ENCODE measurements around the gene SND1. TPM values are rescaled to one million over a fixed set of nuclear protein-coding genes. Genes with fewer than 3 reads are reported as not detected.

Gene SND1
- total and polyA plus RNA-seq, 2 donors (not counting 3 experiments of a cell fraction or from before 2014, with no cell fraction given): 116 to 249 TPM

DNA sequence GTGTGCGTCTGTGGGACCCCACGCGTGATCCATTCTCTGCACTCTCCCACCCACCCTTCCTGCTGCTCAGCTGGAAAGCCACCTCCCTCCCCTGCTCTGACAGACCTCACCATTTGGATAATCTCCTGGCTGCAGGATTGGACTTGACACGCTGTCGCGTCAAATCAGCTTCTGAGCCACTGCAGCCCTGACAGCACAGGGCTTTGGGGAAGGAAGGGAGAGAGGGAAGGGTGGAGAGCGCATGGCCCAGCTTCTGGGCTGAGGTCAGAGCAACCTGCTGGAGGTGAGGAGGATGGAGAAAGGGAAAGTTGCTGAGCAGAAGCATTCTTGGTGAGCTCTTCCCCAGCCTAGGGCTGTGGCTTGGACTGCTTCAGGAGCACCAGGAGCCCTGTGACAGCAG is 428.2 kb downstream of the SND1 start:
- intact Hi-C loops (cut with micrococcal nuclease): no loop called here
- DNase-seq (ENCODE audit: low read depth, low spot score) (no peak), FAIRE-seq (no peak)
- no peaks in the 10 kb centered on the region for H3K9me1 ChIP-seq (replicated peaks; ENCODE audit: control insufficient read depth, extremely low read depth, insufficient read depth, low read length)
- ChIA-PET CTCF (interaction anchor here (0.6 to 1.6 kb wide), 2 partner anchors 129 to 137 kb away, joined by 3 read pairs; no protein-coding TSS in a partner anchor), POLR2A (no interaction called here)
- no peak overlapping the region for H2AFZ ChIP-seq (ENCODE audit: low read depth, low read length)
- no peaks in the 10 kb centered on the region for H3K79me2 ChIP-seq (ENCODE audit: control insufficient read depth, insufficient read depth, low read length)
- H3K4me2 ChIP-seq (ENCODE audit: insufficient read depth, low read length): no peak overlapping the region
- peaks cover 14% of the 10 kb centered on the region for H3K4me1 ChIP-seq (ENCODE audit: control insufficient read depth, extremely low read depth, insufficient read depth, low read length)
- H3K4me3 ChIP-seq (replicated peaks in 1 of 3; ENCODE audit: insufficient read depth in 1 of 3, low read depth in 1 of 3, low read length in 3 of 3): no peak overlapping the region
- TF ChIP-seq JUN (IDR thresholded peaks at IDR 0.05; ENCODE audit: borderline replicate concordance, insufficient read depth, insufficient read length, low read depth): no peak
- H3K9me3 ChIP-seq (replicated peaks; ENCODE audit: control insufficient read depth, insufficient read depth, low read length): no peaks in the 10 kb centered on the region
- no peak overlapping the region for H3K27ac ChIP-seq (ENCODE audit: insufficient read depth, low read depth, low read length)
- no TSS peak for BruUV-seq (replicated peaks)
- H3K9ac ChIP-seq (replicated peaks; ENCODE audit: extremely low read depth, insufficient read depth, low read length): no peak overlapping the region
- no peaks in the 10 kb centered on the region for H4K20me1 ChIP-seq (replicated peaks; ENCODE audit: control insufficient read depth, extremely low read depth, insufficient read depth, low read length)
- H3K36me3 ChIP-seq (ENCODE audit: control insufficient read depth in 2 of 2, extremely low read depth in 1 of 2, insufficient read depth in 2 of 2, low read length in 2 of 2): peaks cover 3 to 22% of the 10 kb centered on the region in 2 experiments
- no peaks in the 10 kb centered on the region for H3K27me3 ChIP-seq (ENCODE audit: control insufficient read depth in 2 of 2, insufficient read depth in 2 of 2, low read length in 2 of 2)
- dilution Hi-C loops (cut with MboI; ENCODE audit: extremely low pct_ligation_motif_present, low sequenced_read_pairs): no loop called here

- FAIRE-seq (no peak), DNase-seq (ENCODE audit: low read depth, low spot score) (no peak)
- H3K27me3 ChIP-seq (ENCODE audit: control insufficient read depth in 2 of 2, insufficient read depth in 2 of 2, low read length in 2 of 2): no peaks in the 10 kb centered on the region
- H3K4me1 ChIP-seq (ENCODE audit: control insufficient read depth, extremely low read depth, insufficient read depth, low read length): peaks cover 4% of the 10 kb centered on the region
- H3K4me3 ChIP-seq (replicated peaks in 1 of 3; ENCODE audit: insufficient read depth in 1 of 3, low read depth in 1 of 3, low read length in 3 of 3): no peak overlapping the region
- ChIA-PET CTCF (interaction anchor here (0.9 kb wide), 1 partner anchor 12 kb away, joined by 3 read pairs; no protein-coding TSS in a partner anchor), POLR2A (no interaction called here)
- H3K36me3 ChIP-seq (ENCODE audit: control insufficient read depth in 2 of 2, extremely low read depth in 1 of 2, insufficient read depth in 2 of 2, low read length in 2 of 2): peaks cover 8 to 33% of the 10 kb centered on the region in 2 experiments
- H2AFZ ChIP-seq (ENCODE audit: low read depth, low read length): no peak overlapping the region
- H3K9ac ChIP-seq (replicated peaks; ENCODE audit: extremely low read depth, insufficient read depth, low read length): no peak overlapping the region
- no peaks in the 10 kb centered on the region for H3K9me1 ChIP-seq (replicated peaks; ENCODE audit: control insufficient read depth, extremely low read depth, insufficient read depth, low read length)
- no peak overlapping the region for H3K4me2 ChIP-seq (ENCODE audit: insufficient read depth, low read length)
- H3K9me3 ChIP-seq (replicated peaks; ENCODE audit: control insufficient read depth, insufficient read depth, low read length): no peaks in the 10 kb centered on the region
- TF ChIP-seq POLR2A (IDR thresholded peaks at IDR 0.05; ENCODE audit: low read depth, low read length) (no peak), EZH2 (IDR thresholded peaks at IDR 0.05; ENCODE audit: borderline replicate concordance, low read depth, low read length, severe bottlenecking) (no peak), POLR2AphosphoS5 (IDR thresholded peaks at IDR 0.05; ENCODE audit: insufficient read depth, low read depth, low read length) (no peak), FOS (IDR thresholded peaks at IDR 0.05; ENCODE audit: borderline replicate concordance, insufficient read depth, low read length) (no peak), MYC (IDR thresholded peaks at IDR 0.05; ENCODE audit: low read depth, low read length) (no peak), JUN (IDR thresholded peaks at IDR 0.05; ENCODE audit: borderline replicate concordance, insufficient read depth, insufficient read length, low read depth) (no peak), GATA2 (IDR thresholded peaks at IDR 0.05; ENCODE audit: insufficient read depth, insufficient read length, low read depth, low read length) (no peak)
- TF ChIP-seq, protein P1, sequence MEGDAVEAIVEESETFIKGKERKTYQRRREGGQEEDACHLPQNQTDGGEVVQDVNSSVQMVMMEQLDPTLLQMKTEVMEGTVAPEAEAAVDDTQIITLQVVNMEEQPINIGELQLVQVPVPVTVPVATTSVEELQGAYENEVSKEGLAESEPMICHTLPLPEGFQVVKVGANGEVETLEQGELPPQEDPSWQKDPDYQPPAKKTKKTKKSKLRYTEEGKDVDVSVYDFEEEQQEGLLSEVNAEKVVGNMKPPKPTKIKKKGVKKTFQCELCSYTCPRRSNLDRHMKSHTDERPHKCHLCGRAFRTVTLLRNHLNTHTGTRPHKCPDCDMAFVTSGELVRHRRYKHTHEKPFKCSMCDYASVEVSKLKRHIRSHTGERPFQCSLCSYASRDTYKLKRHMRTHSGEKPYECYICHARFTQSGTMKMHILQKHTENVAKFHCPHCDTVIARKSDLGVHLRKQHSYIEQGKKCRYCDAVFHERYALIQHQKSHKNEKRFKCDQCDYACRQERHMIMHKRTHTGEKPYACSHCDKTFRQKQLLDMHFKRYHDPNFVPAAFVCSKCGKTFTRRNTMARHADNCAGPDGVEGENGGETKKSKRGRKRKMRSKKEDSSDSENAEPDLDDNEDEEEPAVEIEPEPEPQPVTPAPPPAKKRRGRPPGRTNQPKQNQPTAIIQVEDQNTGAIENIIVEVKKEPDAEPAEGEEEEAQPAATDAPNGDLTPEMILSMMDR (IDR thresholded peaks at IDR 0.05; ENCODE audit: extremely low read depth in 1 of 2, insufficient read depth in 1 of 2, low read depth in 1 of 2, low read length in 2 of 2): no peak
- TF ChIP-seq, protein P2, sequence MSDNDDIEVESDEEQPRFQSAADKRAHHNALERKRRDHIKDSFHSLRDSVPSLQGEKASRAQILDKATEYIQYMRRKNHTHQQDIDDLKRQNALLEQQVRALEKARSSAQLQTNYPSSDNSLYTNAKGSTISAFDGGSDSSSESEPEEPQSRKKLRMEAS (IDR thresholded peaks at IDR 0.05; ENCODE audit: insufficient read depth, insufficient read length): no peak
- H3K27ac ChIP-seq (ENCODE audit: insufficient read depth, low read depth, low read length): no peak overlapping the region
- dilution Hi-C loops (cut with MboI; ENCODE audit: extremely low pct_ligation_motif_present, low sequenced_read_pairs): no loop called here
- intact Hi-C loops (cut with micrococcal nuclease): no loop called here
- H4K20me1 ChIP-seq (replicated peaks; ENCODE audit: control insufficient read depth, extremely low read depth, insufficient read depth, low read length): no peaks in the 10 kb centered on the region
- BruUV-seq (replicated peaks): no TSS peak
- H3K79me2 ChIP-seq (ENCODE audit: control insufficient read depth, insufficient read depth, low read length): no peaks in the 10 kb centered on the region
These were observed 429.4 kb downstream of the SND1 start for GRCh38 chr7:128081351-128081750.

Data from endothelial cell of umbilical vein (primary cell).